ENCODE data around the gene MSH5.

Gene MSH5

GRCh38 chr6:31741815-31742214 lies 2.0 kb downstream of the MSH5 start:
- TF ChIP-seq, protein P1, sequence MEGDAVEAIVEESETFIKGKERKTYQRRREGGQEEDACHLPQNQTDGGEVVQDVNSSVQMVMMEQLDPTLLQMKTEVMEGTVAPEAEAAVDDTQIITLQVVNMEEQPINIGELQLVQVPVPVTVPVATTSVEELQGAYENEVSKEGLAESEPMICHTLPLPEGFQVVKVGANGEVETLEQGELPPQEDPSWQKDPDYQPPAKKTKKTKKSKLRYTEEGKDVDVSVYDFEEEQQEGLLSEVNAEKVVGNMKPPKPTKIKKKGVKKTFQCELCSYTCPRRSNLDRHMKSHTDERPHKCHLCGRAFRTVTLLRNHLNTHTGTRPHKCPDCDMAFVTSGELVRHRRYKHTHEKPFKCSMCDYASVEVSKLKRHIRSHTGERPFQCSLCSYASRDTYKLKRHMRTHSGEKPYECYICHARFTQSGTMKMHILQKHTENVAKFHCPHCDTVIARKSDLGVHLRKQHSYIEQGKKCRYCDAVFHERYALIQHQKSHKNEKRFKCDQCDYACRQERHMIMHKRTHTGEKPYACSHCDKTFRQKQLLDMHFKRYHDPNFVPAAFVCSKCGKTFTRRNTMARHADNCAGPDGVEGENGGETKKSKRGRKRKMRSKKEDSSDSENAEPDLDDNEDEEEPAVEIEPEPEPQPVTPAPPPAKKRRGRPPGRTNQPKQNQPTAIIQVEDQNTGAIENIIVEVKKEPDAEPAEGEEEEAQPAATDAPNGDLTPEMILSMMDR (IDR thresholded peaks at IDR 0.05; ENCODE audit: low read depth, low read length, missing control alignments) = no peak
- no peak for DNase-seq (ENCODE audit: low read depth)
- H3K4me3 ChIP-seq (ENCODE audit: low read depth, low read length) = no peak overlapping the region

GRCh38 chr6:31742894-31743293 lies 3.1 kb downstream of the MSH5 start:
- TF ChIP-seq, protein P1 (IDR thresholded peaks at IDR 0.05; ENCODE audit: low read depth, low read length, missing control alignments) = no peak
- no peak overlapping the region for H3K4me3 ChIP-seq (ENCODE audit: low read depth, low read length)
- DNase-seq (ENCODE audit: low read depth) = no peak

DNA sequence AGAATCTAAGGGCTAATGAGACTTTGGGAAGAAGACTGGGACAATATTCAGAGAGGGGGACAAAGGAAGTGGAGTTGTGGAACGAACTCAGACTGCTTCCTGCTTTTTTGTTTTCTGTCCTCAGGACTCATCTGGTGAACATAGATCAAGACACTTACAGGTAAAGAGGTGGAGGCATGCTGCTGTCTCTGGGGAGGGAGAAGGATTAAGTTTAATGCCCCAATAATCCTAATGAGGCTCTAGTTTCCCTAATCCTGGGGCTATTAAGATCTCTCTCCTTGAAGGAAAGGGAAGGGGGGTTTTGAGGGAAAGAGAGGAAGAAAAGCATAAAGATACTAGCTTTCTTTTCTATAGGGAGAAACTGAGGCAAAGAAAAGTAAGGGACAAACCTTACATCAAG lies 4.6 kb downstream of the MSH5 start:
- DNase-seq (ENCODE audit: low read depth) = no peak
- H3K4me3 ChIP-seq (ENCODE audit: low read depth, low read length) = no peak overlapping the region
- TF ChIP-seq, protein P1 (IDR thresholded peaks at IDR 0.05; ENCODE audit: low read depth, low read length, missing control alignments) = no peak

GRCh38 chr6:31749301-31750036 lies 9.7 kb downstream of the MSH5 start:
- DNase-seq (ENCODE audit: low read depth) = no peak
- no peak overlapping the region for H3K4me3 ChIP-seq (ENCODE audit: low read depth, low read length)
- TF ChIP-seq, protein P1 (IDR thresholded peaks at IDR 0.05; ENCODE audit: low read depth, low read length, missing control alignments) = no peak

DNA sequence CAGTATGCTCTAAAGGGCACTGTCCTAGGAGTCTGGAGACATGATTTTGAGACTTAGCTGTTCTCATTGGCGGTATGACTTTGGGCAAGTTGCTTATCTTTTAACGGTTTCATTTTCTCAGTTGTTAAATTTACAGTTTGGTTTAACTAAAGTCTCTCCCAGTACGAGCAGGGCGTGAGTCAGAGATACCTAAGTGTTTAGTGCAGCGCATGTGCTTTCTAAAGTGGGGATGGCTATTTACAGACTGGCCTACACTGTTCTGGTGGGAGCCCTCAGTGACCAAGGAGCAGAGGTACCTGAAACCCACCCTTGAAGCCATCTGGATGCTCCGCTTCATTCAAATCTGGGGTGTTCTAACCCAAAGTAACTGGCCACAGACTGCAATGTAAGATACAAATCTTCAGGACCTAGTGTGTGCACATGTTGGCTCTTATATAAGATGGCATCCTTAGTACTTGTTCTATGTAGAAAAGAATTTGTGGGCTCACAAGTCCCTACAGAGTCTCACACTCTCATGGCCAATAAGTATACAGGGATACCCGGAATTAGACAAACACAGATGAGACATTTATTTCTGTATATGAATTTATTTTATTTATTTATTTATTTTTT lies 10.7 kb downstream of the MSH5 start:
- DNase-seq (ENCODE audit: low read depth) = no peak
- H3K4me3 ChIP-seq (ENCODE audit: low read depth, low read length) = no peak overlapping the region
- TF ChIP-seq, protein P1 (IDR thresholded peaks at IDR 0.05; ENCODE audit: low read depth, low read length, missing control alignments) = no peak

DNA sequence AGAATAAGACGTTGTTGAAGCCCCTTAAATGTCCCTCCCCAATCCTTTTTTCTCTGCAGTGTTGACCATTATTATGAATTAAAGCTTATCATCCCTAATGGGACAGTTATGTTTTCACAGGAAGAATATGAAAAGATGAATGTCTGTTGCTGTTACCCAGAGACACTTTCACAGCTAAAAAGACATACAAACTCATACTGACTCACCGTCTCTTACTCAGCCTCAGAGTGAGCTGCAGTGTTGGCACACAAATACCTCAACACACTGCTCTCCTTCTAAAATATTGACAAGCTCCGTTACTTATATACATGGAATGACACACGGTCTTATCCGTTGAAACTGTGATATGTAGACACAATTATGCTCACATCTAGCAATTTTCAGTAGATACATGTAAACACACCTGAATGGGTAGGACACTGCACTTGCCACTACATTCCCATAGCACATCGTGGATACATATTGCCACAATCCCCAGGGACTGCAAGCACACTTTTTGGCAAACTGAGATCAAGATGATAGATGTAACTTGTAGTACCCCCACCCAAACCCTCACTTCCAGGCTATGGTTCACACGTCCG lies 13.0 kb downstream of the MSH5 start:
- TF ChIP-seq, protein P1 (IDR thresholded peaks at IDR 0.05; ENCODE audit: low read depth, low read length, missing control alignments) = no peak
- no peak overlapping the region for H3K4me3 ChIP-seq (ENCODE audit: low read depth, low read length)
- no peak for DNase-seq (ENCODE audit: low read depth)
